Skeletal muscle cell (primary cell): ENCODE data around the gene ADPRM.
A peak's percentile ranks its signal among the peaks of the same experiment; 100 is the strongest.
"Not testable (repeated sequence)": the region's sequence is repeated elsewhere in the genome, so short reads cannot be mapped to it uniquely, and the experiment has no call there.

Source experiments
- DNase-seq: peaks from one replicate; pipeline ENCODE4 v3.0.0-alpha.2; 2010; ENCODE audit warnings: low read depth
- H3K4me3 ChIP-seq: 2 replicates; pipeline ENCODE4 v1.5.1; 2011; ENCODE audit warnings: low read depth, mild to moderate bottlenecking, control low read depth, low read length, moderate library complexity

The ADPRM gene

GRCh38 chr17:10698096-10698818 is 863 bp downstream of the ADPRM start:
- peak overlapping the region; percentile 82 for H3K4me3 ChIP-seq
- DNase-seq, result no peak

GRCh38 chr17:10699856-10700255 is 2.5 kb downstream of the ADPRM start:
- no peak for DNase-seq
- H3K4me3 ChIP-seq, result no peak overlapping the region

- H3K4me3 ChIP-seq, result no peak overlapping the region
- DNase-seq, result peak; percentile 27
Measured at GRCh38 chr17:10702574-10702973, 5.2 kb downstream of the ADPRM start.

- H3K4me3 ChIP-seq, result no peak overlapping the region
- no peak for DNase-seq
Measured at GRCh38 chr17:10705727-10706126, 8.3 kb downstream of the ADPRM start.

GRCh38 chr17:10713318-10713717 is 15.9 kb downstream of the ADPRM start:
- H3K4me3 ChIP-seq, result no peak overlapping the region
- no peak for DNase-seq

- no peak for DNase-seq
- H3K4me3 ChIP-seq, result no peak overlapping the region
Measured at GRCh38 chr17:10716218-10716617, 18.8 kb downstream of the ADPRM start.

- DNase-seq, result no peak
- H3K4me3 ChIP-seq, result no peak overlapping the region
Measured at GRCh38 chr17:10718547-10718946, 21.2 kb downstream of the ADPRM start.

- no peak for DNase-seq
- H3K4me3 ChIP-seq, result no peak overlapping the region
Measured at GRCh38 chr17:10724546-10725195, 27.3 kb downstream of the ADPRM start.

GRCh38 chr17:10725262-10725661 is 27.9 kb downstream of the ADPRM start:
- H3K4me3 ChIP-seq, result no peak overlapping the region
- no peak for DNase-seq

GRCh38 chr17:10726196-10726595 is 28.8 kb downstream of the ADPRM start:
- DNase-seq, result no peak
- H3K4me3 ChIP-seq, result no peak overlapping the region

GRCh38 chr17:10727192-10727591 is 29.8 kb downstream of the ADPRM start:
- no peak for DNase-seq
- H3K4me3 ChIP-seq, result no peak overlapping the region

- no peak overlapping the region for H3K4me3 ChIP-seq
- DNase-seq, result no peak
Measured at GRCh38 chr17:10728331-10728892, 31.0 kb downstream of the ADPRM start.

GRCh38 chr17:10729334-10730193 is 32.2 kb downstream of the ADPRM start, which contains the start of gene TMEM220:
TSS of gene TMEM220 (minus strand) at chr17:10730023. CDS start at chr17:10729851, 172 bp downstream.
- peak within 1 kb of the TSS; percentile 63 for H3K4me3 ChIP-seq
- peak; percentile 24 for DNase-seq

GRCh38 chr17:10730247-10730646 is 32.9 kb downstream of the ADPRM start:
- not testable (repeated sequence) for DNase-seq
- peak overlapping the region; percentile 63 for H3K4me3 ChIP-seq

- no peak overlapping the region for H3K4me3 ChIP-seq
- no peak for DNase-seq
Measured at GRCh38 chr17:10731408-10731879, 34.0 kb downstream of the ADPRM start.

GRCh38 chr17:10732121-10732520 is 34.7 kb downstream of the ADPRM start:
- not testable (repeated sequence) for DNase-seq, H3K4me3 ChIP-seq

GRCh38 chr17:10733666-10734065 is 36.3 kb downstream of the ADPRM start:
- H3K4me3 ChIP-seq, result no peak overlapping the region
- no peak for DNase-seq

GRCh38 chr17:10735251-10735650 is 37.9 kb downstream of the ADPRM start:
- DNase-seq, result no peak
- no peak overlapping the region for H3K4me3 ChIP-seq

- no peak overlapping the region for H3K4me3 ChIP-seq
- DNase-seq, result no peak
Measured at GRCh38 chr17:10735821-10736220, 38.4 kb downstream of the ADPRM start.

- DNase-seq, result peak; percentile 7
- H3K4me3 ChIP-seq, result no peak overlapping the region
Measured at GRCh38 chr17:10737168-10737622, 39.8 kb downstream of the ADPRM start.
